HK-2 (cell line): Measurements from ENCODE around the gene SNCG.

ENCODE experiments used
- DNase-seq: peaks from one replicate; pipeline ENCODE4 v3.0.0-alpha.2; 2018; ENCODE audit not compliant: unreplicated experiment

SNCG gene

DNA sequence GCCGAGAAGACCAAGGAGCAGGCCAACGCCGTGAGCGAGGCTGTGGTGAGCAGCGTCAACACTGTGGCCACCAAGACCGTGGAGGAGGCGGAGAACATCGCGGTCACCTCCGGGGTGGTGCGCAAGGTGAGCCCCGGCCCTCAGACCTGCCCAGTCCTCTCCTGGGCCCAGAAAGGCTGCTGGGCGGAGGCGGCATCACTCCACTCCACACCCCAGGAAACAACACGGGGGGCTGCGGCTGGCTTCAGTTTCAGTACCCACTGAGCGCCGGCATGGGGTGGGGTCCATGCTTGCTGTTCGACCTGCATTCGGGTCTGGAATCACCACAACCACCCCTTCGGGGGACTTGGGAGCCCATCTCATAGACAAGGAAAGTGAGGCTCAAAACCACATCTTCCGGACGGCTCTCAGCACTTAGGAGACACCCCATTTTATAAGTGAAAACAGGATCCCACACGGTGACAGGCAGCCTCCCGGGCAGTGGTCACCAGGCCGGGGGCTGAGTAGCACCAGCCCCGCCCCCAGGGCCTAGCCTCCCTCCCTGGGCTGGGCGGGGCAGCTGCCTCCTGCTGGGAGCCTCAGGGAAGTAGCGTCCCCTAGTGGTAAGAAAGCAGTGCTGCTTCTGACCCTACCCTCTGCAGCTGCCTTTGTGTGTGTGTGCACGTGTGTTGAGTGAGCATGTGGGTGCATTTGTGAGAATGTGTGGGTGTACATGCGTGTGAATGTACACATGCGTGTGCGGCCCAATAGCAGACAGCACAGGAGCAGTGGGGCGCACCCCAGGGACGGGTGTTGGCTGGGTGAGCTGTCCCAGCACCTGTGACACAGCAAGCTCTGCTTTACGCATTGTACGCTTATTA, 1.8 kb downstream of the SNCG start:
- no peak for DNase-seq

DNA sequence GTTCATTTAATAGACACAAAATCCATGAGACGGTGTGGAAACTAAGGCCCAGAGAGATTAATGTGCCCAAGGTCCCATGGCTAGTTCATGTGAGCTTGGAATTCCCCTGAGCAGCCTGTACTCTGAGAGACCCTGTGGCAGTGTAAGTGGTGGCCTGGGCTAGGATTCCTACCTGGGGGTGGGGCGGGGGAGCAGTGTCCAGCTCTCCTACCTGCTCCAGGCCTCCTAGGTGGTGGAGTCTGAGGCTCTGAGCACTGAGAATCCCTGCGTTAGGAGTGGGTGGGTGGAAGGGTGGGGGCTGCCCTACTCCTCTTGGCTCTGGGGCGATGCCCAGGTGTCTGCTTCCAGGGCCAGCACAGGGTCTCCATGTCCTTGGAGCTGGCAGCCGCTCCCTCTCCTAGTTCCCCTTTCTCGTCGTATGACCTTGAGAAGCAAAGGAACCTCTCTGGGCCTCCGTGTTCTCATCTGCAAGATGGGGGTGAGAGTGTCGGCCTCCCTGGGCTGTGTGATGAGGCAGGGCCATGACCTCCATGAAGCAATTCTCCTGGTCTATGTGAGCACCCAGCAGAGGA, 2.5 kb downstream of the SNCG start:
- no peak for DNase-seq

DNA sequence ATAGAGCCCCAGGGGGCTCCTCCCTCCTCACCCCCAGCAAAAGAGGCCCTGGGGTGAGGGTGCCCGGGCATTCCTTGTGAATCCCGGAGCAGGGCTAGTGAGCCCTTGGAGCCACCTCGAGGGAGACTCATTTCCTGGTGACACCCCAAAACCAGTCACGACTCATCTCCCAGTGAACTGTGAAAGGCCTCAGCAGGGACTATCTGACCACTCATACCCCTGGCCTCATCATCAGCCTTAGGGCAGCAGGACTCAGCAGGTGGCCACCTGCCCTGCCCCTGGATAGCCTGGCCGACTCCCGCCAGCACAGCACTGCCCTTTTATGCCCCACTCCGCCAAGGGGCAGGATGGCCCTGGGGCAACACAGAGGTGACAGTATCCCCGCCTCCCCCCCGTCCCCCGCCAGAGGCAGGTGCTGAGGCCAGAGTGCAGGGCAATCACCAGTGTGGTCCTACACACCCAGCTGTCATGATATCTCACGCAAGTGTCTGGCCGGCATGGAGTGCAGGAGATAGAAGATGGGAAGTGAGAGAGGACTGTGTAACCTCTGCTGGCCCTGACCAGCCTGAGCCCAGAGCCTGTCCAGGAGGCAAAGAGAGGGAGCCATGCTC, 3.2 kb downstream of the SNCG start:
- peak; percentile 42 for DNase-seq

DNA sequence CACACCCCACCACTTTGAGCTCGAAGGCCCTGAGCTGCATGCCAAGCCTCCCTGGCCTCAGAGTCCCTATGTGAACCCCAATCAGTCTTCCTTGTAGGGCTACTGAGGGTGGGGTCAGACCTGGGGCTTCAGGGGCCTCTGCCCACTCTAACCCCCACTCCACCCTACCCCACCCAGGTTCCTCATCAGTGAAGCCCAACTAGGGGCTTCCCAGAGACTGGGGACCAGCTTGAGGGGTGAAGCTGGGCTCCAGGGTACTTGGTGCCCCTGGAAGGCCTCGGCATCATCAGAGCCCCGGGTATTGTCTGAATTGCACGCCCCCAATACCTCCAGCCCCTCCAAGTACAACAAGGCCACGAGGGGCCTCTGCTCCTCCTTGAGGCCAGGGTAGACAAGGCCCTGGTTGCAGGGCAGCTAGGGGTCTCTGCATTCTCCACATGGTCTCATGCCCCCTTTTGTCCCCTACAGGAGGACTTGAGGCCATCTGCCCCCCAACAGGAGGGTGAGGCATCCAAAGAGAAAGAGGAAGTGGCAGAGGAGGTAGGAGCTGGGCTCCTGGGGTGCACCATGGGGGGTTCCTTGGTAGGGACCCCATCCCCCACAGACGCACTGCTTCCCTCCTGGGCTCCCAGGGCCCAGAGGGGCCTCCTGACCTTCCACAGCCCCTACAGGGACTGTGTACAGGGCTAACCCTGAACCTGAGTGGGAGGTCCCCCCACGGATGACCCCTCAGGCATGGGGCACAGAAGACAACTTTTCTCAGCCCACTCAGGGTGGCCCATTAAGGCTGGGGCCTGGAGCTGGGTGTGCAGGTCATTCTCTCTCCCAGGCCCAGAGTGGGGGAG, 4.0 kb downstream of the SNCG start:
- no peak for DNase-seq

DNA sequence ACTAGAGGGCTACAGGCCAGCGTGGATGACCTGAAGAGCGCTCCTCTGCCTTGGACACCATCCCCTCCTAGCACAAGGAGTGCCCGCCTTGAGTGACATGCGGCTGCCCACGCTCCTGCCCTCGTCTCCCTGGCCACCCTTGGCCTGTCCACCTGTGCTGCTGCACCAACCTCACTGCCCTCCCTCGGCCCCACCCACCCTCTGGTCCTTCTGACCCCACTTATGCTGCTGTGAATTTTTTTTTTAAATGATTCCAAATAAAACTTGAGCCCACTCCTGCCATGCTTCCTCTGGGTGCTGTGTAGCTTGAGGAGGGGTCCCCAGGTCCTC, 4.5 kb downstream of the SNCG start:
- no peak for DNase-seq

DNA sequence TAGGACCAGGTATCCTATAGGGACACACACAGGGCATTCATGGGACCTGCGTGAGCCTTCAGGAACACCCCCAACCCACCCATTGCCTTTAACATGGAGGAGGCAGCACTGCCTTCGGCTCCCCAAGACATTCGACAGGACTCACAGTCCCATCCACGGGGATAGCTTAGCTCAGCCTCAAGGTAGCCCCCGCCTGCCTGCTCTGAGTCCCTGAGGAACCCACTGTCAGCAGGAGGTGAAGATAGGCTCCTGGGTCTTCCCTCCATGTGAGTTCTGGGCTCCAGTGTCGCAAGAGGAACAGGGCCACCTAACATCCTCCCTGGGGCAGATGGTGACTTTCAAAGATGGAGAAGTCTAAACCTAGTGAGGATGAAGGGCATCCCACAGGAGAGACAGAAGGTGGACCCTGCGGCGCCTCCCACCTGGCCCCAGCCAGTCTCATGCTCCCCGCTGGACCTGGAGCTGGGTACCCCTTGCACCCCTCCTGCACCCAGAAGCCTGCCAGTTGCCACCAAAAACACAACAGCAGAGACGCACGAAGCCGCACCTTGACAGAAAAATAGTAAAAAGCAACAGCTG, 5.0 kb downstream of the SNCG start:
- no peak for DNase-seq

DNA sequence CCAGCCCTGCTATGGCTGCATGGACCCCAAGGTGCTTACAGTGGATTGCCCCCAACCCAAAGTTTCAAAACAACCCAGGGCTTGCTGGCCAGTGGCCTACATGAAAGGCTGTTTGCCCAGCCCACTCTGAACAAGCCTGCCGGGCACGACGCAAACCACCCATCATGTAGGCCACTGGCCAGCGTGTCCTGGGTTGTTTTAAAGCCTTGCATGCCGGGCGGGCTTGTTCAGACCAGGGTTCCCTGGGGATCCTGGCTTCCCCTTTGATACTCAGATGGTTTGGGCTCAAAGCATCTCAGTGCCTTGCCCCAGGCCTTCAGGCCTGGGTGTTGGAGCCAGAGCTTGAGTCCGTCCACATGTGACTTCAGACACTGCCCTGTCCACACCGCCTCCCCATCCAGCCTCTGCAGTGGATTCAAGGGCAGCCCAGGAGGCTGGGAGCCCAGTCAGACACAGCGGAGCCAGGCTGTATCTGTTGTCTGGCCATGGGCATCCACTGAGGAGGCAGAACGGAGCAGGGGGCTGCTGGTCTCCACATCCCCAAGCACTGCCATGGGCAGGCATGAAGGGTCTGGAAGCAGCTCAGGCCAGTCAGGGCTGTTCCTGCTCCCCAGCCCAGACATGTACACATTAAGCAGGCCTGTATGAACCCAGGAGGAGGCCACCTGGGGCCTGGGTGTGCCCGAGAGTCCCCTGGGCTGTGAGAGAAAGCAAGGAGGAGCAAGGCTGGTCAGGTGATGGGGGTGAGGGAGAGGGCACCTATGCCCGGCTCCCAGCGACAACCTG, 5.9 kb downstream of the SNCG start:
- no peak for DNase-seq

DNA sequence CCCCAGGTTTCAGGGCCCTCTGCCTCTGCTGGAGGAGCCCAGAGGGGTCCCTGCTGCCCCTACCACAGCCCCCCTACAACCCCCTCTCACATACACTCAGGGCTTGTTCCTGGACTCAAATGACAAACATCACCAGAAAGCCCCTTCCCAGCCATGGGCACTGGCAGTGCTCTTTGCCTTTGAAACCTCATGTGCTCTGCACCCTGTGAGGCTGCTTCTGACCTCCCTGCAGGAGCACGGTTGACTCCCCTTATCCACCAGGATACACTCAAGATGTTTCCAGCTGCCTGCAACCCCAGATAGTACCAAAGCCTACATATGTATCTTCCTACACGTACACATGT, 6.4 kb downstream of the SNCG start:
- DNase-seq = no peak

DNA sequence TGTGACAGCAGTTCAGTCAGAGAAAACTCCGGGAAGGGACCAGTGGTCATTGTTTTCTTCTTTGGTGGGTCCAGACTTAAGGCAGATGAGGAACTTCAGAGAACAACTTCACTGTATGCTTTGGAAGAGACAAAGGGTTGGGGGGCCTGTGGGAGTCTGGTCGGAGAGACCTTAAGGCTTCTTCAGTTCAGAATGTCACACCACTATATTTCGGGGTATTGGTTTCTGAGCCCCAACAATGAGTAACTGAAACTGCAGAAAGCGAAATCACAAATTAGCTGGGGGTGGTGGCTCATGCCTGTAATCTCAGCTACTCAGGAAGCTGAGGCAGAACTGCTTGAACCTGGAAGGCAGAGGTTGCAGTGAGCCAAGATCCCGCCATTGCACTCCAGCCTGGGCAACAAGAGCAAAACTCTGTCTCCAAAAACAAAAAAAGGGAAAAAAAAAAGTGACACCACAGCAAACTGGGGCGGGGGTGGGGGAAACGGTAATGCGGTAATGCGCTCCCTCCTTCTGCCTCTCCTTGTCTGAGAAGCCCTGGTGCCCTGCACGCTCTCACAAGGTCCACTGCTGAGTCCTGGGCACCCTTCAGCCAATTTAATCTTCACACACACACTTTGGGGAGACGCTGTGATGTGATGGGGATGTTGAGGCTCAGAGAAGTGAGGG, 7.7 kb downstream of the SNCG start:
- DNase-seq = no peak

DNA sequence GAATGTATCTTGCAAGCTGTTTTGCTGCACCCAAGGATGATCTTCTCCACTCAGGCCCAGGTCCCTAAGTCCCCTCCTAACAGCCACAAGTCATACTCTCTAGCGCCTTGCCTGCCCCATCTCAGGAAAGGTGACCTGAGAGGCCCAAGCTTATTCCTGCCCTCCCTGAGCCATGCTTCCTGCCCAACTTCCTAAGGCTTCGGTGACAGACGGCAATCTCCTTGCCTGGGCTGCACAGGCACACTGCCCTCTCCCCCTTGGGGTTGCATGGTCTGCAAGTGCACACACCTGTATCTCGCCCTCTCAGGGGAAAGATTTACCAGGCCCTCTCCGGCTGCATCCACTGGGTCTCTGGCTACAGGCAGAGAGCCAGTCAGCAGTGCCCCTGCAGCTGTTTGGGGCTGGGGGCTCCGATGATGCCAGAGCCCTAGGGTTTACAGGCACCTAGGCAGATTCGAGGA, 9.1 kb downstream of the SNCG start:
- DNase-seq = no peak

DNA sequence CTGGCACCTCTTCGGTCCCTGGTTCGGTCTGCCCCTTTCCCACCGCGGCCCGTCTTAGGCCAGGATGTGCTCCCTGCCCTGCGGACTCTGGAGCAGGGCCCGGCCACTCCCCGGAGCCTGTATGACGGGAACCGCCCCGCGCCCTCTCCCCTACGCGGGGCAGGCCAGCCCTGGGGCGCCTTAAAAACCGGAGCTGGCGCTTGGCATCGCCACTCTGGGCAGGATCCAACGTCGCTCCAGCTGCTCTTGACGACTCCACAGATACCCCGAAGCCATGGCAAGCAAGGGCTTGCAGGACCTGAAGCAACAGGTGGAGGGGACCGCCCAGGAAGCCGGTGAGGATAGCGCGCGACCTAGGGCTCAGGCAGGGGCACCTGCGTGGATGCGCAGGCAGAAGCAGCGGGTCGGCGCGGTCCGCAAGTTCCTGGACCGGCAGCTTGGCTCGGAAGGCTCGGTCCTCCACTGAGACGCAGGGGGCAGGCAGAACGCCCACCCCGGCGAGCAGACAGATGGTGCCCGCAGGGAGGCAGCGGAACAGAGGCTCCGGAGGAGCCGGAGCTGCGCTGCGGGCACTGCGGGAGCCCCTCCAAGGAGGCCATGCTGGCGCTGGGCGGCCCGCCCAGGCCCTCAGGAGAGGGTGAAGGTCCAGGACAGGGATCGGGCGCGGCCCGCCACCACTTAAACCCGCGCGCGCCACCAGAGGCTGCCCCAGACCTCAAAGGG, 10.0 kb downstream of the SNCG start, which contains the start of gene ADIRF:
Gene ADIRF, plus strand, starts transcription at position 212 of the 723 bp plus-strand sequence. Its CDS starts 63 bp downstream, at position 275.
- DNase-seq = no peak

DNA sequence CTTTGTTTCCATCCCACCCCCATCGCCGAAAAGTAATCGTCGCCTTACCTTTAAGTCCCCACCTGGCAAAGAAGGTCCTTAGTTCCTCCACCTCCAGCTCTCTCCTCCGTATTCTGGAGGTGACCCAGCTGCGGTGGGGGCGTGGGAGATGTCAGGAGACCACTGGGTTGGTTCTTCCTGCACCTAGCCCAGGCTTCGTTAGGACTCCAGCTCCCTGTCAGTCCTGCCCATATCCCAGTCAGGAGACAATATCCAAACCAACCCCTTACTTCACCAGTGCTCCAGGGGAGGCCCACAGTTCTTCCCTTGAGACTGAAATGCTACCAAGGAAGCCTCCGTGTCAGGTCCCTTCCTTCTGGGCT, 10.6 kb downstream of the SNCG start:
- no peak for DNase-seq

DNA sequence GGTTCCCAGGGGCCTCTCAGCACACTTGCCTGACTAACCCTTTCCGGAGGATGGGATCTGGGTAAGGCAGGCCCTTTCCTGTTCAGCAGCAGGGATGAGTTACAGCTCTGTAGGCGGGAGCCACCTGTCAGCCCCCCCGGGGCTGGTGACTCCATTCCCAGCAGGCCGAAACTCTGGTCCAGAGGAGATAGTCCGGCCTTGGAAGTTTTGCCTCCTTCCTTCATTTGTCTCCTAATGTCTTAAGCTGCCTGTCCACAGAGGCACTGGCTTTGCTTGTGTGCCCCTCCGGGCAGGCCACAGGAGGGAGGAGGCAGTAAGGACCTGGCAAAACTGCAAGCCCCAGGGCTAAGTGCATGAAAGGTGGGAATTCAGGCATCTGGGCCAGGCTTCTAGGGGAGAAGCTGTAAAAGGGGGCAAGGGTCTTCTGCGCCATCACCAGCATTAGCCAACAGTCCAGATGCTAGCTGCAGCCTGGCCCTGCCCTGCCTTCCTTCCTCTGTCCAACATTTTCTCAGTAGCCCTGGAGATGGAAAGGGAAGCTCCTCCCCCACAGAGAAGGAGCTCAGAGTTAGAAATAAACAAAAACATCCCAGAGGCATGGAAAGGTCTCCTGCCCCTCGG, 11.1 kb downstream of the SNCG start:
- DNase-seq = no peak

DNA sequence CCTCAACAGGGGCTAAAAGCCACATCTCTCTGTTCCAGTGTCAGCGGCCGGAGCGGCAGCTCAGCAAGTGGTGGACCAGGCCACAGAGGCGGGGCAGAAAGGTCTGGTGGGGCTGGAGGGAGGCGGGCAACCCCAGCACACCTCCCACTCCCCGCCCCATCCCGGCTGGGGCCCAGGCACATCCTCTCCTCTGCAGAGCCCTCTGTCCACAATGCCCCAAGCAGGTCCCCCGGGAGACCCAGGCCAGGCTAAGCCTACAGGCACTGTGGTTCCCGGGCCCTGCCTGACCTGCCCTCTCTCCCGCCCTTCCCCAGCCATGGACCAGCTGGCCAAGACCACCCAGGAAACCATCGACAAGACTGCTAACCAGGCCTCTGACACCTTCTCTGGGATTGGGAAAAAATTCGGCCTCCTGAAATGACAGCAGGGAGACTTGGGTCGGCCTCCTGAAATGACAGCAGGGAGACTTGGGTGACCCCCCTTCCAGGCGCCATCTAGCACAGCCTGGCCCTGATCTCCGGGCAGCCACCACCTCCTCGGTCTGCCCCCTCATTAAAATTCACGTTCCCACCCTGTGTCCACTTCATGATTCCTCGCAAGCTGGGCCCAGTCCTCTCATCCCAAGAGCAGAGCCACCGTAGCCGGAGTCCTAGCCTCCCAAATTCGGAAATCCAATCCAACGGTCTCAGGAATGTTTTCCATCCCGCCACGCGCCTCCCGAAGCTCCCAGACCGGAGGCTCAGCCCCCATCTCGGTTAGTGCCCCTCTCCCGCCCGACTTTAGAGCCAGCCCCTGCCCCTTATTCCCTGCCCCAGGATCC, 12.0 kb downstream of the SNCG start:
- DNase-seq = peak; percentile 66

DNA sequence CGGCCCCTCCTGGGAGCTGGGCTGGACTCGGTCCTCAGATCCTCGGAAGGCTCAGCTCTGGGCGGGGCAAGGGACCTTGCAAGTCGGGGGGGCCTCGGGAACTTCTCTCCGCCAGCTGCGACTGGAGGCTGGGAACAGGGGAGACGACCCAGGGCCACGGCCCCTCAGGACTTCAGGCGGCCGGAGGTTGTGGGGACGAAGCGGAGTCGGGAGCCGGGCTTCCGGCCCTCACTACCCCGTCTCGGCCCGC, 12.5 kb downstream of the SNCG start:
- no peak for DNase-seq

DNA sequence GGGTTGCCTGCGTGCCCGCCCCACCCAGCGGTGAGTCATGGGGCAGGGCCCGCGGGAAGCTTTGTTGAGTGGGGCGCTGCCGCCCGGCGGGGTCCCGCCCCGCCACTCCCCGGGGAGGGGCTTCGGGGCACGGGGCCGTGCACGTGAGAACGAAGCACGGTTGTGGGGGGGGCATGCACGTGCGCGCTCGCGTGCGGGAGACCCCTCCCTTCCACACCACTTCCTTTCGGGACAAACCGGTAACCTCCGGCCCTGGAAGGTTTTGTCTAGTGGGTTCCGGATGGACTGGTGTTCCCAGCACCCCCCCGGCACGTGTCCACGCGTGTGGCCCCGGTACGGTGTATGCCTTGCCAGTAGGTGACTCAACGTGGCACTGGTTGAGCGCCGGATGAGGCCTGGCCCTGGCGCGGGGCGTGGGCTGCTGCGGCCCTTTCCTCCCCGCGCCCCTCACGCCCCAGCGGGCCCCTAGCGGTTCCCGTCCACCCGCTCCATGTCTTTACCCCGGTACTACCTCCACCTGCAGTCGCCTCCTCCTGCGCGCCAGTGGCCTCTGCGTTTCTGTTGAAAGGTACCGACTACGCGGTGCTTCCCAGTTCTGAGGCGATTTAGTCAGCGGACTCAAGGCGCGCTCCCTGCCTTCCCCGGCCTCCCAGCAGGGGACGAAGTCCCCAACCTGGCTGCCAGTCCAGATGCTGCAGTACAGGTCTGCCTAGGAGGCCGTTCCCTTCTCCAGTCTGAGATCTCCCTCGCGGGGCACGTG, 13.0 kb downstream of the SNCG start:
- peak; percentile 93 for DNase-seq

DNA sequence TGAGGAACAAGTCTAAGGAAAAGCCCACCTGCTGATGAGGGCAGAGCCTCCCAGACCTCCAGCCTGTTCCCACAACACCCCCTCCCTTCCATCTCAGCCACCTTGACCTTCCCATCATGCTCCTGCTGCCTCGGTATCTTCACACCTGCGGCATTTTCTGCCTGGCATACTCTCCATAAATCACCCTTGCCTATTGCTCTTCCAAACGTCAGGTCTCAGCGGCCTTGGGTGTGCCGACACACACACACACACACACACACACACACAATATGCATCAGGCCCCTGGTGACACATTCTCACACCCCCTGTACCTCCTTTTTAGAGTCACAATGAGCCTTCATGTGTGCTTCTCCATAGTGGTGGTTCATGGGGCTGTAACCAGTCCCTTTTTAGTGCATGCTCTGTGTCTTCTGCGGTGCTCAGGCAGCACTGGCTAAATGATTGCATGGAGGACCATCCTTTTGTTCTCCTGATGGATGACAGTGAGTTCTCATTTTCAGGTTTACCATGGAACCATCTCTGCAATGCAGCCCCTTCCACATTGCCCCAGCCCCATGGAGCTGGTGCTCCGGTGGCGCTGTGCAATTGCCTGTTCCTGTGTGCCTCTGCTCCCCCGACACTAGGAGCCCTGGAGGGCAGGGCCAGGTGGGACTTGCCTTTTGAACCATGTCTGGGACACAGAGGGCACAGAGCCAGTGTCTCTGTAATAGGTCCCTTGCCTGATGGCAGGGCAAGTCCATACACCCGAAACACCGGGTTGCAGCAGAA, 14.4 kb downstream of the SNCG start:
- no peak for DNase-seq
